Neural progenitor cell (in vitro differentiated cells): ENCODE results near the gene GBA3. TPM values are rescaled to one million over a fixed set of nuclear protein-coding genes. Genes with fewer than 3 reads are reported as not detected.

Experiments used
- DNase-seq: peaks from one replicate; pipeline ENCODE4 v3.0.0-alpha.2; 2016; ENCODE audit warnings: low spot score
- H2AFZ ChIP-seq: fragments of 200-600 bp; sonication (generic); replicated peaks from 2 replicates; pipeline ENCODE4 v1.6.1; 2016; ENCODE audit warnings: antibody characterized with exemption
- H3F3A ChIP-seq: fragments of 200-600 bp; sonication (generic); 2 replicates; pipeline ENCODE4 v1.6.1; 2016; ENCODE audit warnings: antibody characterized with exemption, low read depth
- H3K27ac ChIP-seq: fragments of 200-600 bp; sonication (generic); 2 replicates; pipeline ENCODE4 v1.5.1; 2016; ENCODE audit warnings: mild to moderate bottlenecking
- H3K27me3 ChIP-seq: fragments of 200-600 bp; sonication (generic); 2 replicates; pipeline ENCODE4 v1.6.1; 2016; ENCODE audit warnings: mild to moderate bottlenecking, moderate library complexity
- H3K36me3 ChIP-seq: fragments of 200-600 bp; sonication (generic); 2 replicates; pipeline ENCODE4 v1.5.1; 2016
- H3K4me1 ChIP-seq: fragments of 200-600 bp; sonication (generic); 2 replicates; pipeline ENCODE4 v1.6.1; 2016; ENCODE audit warnings: mixed run types
- H3K4me2 ChIP-seq: fragments of 200-600 bp; sonication (generic); 2 replicates; pipeline ENCODE4 v1.6.1; 2016
- H3K4me3 ChIP-seq: fragments of 200-600 bp; sonication (generic); 2 replicates; pipeline ENCODE4 v1.5.1; 2016
- H3K79me2 ChIP-seq: fragments of 200-600 bp; sonication (generic); 2 replicates; pipeline ENCODE4 v1.6.1; 2016; ENCODE audit warnings: low read depth
- H3K9ac ChIP-seq: fragments of 200-600 bp; sonication (generic); 2 replicates; pipeline ENCODE4 v1.6.1; 2016
- H3K9me3 ChIP-seq: fragments of 200-600 bp; sonication (generic); 2 replicates; pipeline ENCODE4 v1.5.1; 2016; ENCODE audit warnings: low read depth
- H4K20me1 ChIP-seq: fragments of 200-600 bp; sonication (generic); 2 replicates; pipeline ENCODE4 v1.6.1; 2016; ENCODE audit warnings: low read depth
- H3K27ac Mint-ChIP-seq: 3 replicates; pipeline ENCODE4 v1.8.0; 2021; ENCODE audit warnings: mixed read lengths
- H3K27me3 Mint-ChIP-seq: 2 replicates; pipeline ENCODE4 v1.8.0; 2022; ENCODE audit warnings: low read depth, mild to moderate bottlenecking, inconsistent platforms, moderate library complexity, mixed read lengths; ENCODE audit not compliant: insufficient read depth
- H3K36me3 Mint-ChIP-seq: 3 replicates; pipeline ENCODE4 v1.8.0; 2021; ENCODE audit warnings: mixed read lengths
- H3K4me1 Mint-ChIP-seq: 3 replicates; pipeline ENCODE4 v1.8.0; 2021; ENCODE audit warnings: mixed read lengths
- H3K4me3 Mint-ChIP-seq: 3 replicates; pipeline ENCODE4 v1.8.0; 2021; ENCODE audit warnings: mild to moderate bottlenecking, moderate library complexity, mixed read lengths
- H3K9me3 Mint-ChIP-seq: 3 replicates; pipeline ENCODE4 v1.8.0; 2020; ENCODE audit warnings: mixed read lengths
- CTCF ChIP-seq: fragments of 200-600 bp; sonication (generic); IDR thresholded peaks from 2 replicates; pipeline ENCODE4 v1.5.1; 2017; ENCODE audit warnings: antibody characterized with exemption, mild to moderate bottlenecking
- EZH2 ChIP-seq: fragments of 200-600 bp; sonication (generic); IDR thresholded peaks from 2 replicates; pipeline ENCODE4 v1.6.1; 2017; ENCODE audit warnings: antibody characterized with exemption, mild to moderate bottlenecking, moderate library complexity
- EZH2phosphoT487 ChIP-seq: fragments of 200-600 bp; sonication (generic); IDR thresholded peaks from 2 replicates; pipeline ENCODE4 v1.6.1; 2017; ENCODE audit warnings: antibody characterized with exemption
- total RNA-seq: library from RNA; depleted of rRNA; stranded (reverse); fragments of >200 nt; gene quantifications from 2 replicates; pipeline ENCODE4 v1.2.3, GENCODE V29; 2015; ENCODE audit warnings: low replicate concordance

GBA3 gene
- total RNA-seq, 1 donor from 2014 or later = not detected

GRCh38 chr4:22667332-22667940 lies 25.3 kb upstream of the GBA3 start:
- Histone ChIP-seq H3F3A (no peaks in the 10 kb centered on the region), H3K27ac (no peak overlapping the region), H3K36me3 (no peaks in the 10 kb centered on the region), H3K79me2 (no peaks in the 10 kb centered on the region), H2AFZ (no peak overlapping the region), H3K9ac (no peak overlapping the region), H3K4me1 (no peaks in the 10 kb centered on the region), H3K4me2 (no peak overlapping the region), H4K20me1 (no peaks in the 10 kb centered on the region), H3K4me3 (no peak overlapping the region), H3K27me3 (no peaks in the 10 kb centered on the region), H3K9me3 (no peaks in the 10 kb centered on the region)
- H3K27me3 Mint-ChIP-seq = no peaks in the 10 kb centered on the region
- TF ChIP-seq EZH2 (no peak), CTCF (no peak), EZH2phosphoT487 (no peak)
- no peak overlapping the region for H3K27ac Mint-ChIP-seq
- no peak overlapping the region for H3K4me3 Mint-ChIP-seq
- no peaks in the 10 kb centered on the region for H3K9me3 Mint-ChIP-seq
- H3K36me3 Mint-ChIP-seq = no peaks in the 10 kb centered on the region
- DNase-seq = no peak
- H3K4me1 Mint-ChIP-seq = no peaks in the 10 kb centered on the region

GRCh38 chr4:22668301-22668700 lies 24.4 kb upstream of the GBA3 start:
- no peaks in the 10 kb centered on the region for H3K9me3 Mint-ChIP-seq
- Histone ChIP-seq H3F3A (no peaks in the 10 kb centered on the region), H3K4me2 (no peak overlapping the region), H2AFZ (no peak overlapping the region), H3K4me3 (no peak overlapping the region), H3K9me3 (no peaks in the 10 kb centered on the region), H3K79me2 (no peaks in the 10 kb centered on the region), H3K27me3 (no peaks in the 10 kb centered on the region), H3K27ac (no peak overlapping the region), H3K9ac (no peak overlapping the region), H3K4me1 (no peaks in the 10 kb centered on the region), H4K20me1 (no peaks in the 10 kb centered on the region), H3K36me3 (no peaks in the 10 kb centered on the region)
- no peaks in the 10 kb centered on the region for H3K27me3 Mint-ChIP-seq
- H3K4me1 Mint-ChIP-seq = no peaks in the 10 kb centered on the region
- H3K36me3 Mint-ChIP-seq = no peaks in the 10 kb centered on the region
- no peak for DNase-seq
- H3K27ac Mint-ChIP-seq = no peak overlapping the region
- TF ChIP-seq CTCF (no peak), EZH2 (no peak), EZH2phosphoT487 (no peak)
- no peak overlapping the region for H3K4me3 Mint-ChIP-seq

GRCh38 chr4:22668702-22669101 lies 24.0 kb upstream of the GBA3 start:
- no peak overlapping the region for H3K4me3 ChIP-seq
- no peaks in the 10 kb centered on the region for H3K79me2 ChIP-seq
- H3K9ac ChIP-seq = no peak overlapping the region
- H3K36me3 ChIP-seq = no peaks in the 10 kb centered on the region
- no peaks in the 10 kb centered on the region for H3K27me3 ChIP-seq
- no peak overlapping the region for H3K4me3 Mint-ChIP-seq
- no peaks in the 10 kb centered on the region for H4K20me1 ChIP-seq
- no peaks in the 10 kb centered on the region for H3K4me1 Mint-ChIP-seq
- no peaks in the 10 kb centered on the region for H3K9me3 ChIP-seq
- DNase-seq = no peak
- TF ChIP-seq CTCF = no peak
- no peak for TF ChIP-seq EZH2phosphoT487
- TF ChIP-seq EZH2 = no peak
- no peaks in the 10 kb centered on the region for H3K36me3 Mint-ChIP-seq
- no peak overlapping the region for H2AFZ ChIP-seq
- H3K9me3 Mint-ChIP-seq = no peaks in the 10 kb centered on the region
- no peak overlapping the region for H3K27ac ChIP-seq
- no peak overlapping the region for H3K27ac Mint-ChIP-seq
- H3K4me2 ChIP-seq = no peak overlapping the region
- no peaks in the 10 kb centered on the region for H3K27me3 Mint-ChIP-seq
- no peaks in the 10 kb centered on the region for H3F3A ChIP-seq
- no peaks in the 10 kb centered on the region for H3K4me1 ChIP-seq
